Body of pancreas (tissue), 4 donors: ENCODE measurements around the gene DZIP1. TPM values are rescaled to one million over a fixed set of nuclear protein-coding genes. Genes with fewer than 3 reads are reported as not detected.

Experiments
- ATAC-seq: fragments of 150-250 bp; one replicate; pipeline ENCODE4 v1.9.1; 2016
- DNase-seq, 4 donors: peaks; one replicate each; pipeline ENCODE4 v3.0.0-alpha.2; 2019
- H3K27ac ChIP-seq, 4 donors: fragments of 200-600 bp; sonication (generic); 1 replicate in 3 of 4; 2 replicates in 1 of 4; pipeline versions ENCODE4 v1.5.1 to v1.6.1; 2016 to 2019; ENCODE audit warnings: mild to moderate bottlenecking in 1 of 4, mixed read lengths in 1 of 4, moderate library complexity in 1 of 4
- H3K27me3 ChIP-seq, 2 donors: fragments of 200-600 bp; sonication (generic); one replicate each; pipeline ENCODE4 v1.6.0; 2016; ENCODE audit warnings: mild to moderate bottlenecking in 1 of 2
- H3K36me3 ChIP-seq, 2 donors: fragments of 200-600 bp; sonication (generic); replicated peaks in 1 of 2; 2 replicates each; pipeline ENCODE4 v1.5.1; 2016; ENCODE audit warnings: low read depth in 2 of 2; ENCODE audit not compliant: insufficient read depth in 1 of 2
- H3K4me1 ChIP-seq: fragments of 200-600 bp; sonication (generic); one replicate; pipeline ENCODE4 v1.6.0; 2016
- H3K4me3 ChIP-seq, 2 donors: fragments of 200-600 bp; sonication (generic); 1 replicate in 1 of 2; 2 replicates in 1 of 2; pipeline ENCODE4 v1.5.1; 2016 to 2019
- H3K9me3 ChIP-seq, 3 donors: fragments of 200-600 bp; sonication (generic); 1 replicate in 2 of 3; 2 replicates in 1 of 3; pipeline ENCODE4 v1.5.1; 2016
- CTCF ChIP-seq, 7 experiments: fragments of 450-650 bp in 4 of 7; fragments of 200-600 bp in 3 of 7; sonication (generic) in 3 of 7; IDR thresholded peaks; one replicate each; pipeline ENCODE4 v1.5.1; 2016 to 2019; ENCODE audit warnings: antibody characterized with exemption in 7 of 7
- POLR2A ChIP-seq, 3 donors: fragments of 450-650 bp; IDR thresholded peaks; one replicate each; pipeline ENCODE4 v1.6.1; 2016; ENCODE audit warnings: antibody characterized with exemption in 3 of 3, mild to moderate bottlenecking in 2 of 3
- WGBS, 2 donors: methylation state at CpG; one replicate each; pipeline ENCODE4 v1.1.5; 2017; 5-methylcytosine and 5-hydroxymethylcytosine counted together
- intact Hi-C: fragments of 100-400 bp; cut with DNase I; formaldehyde crosslinking; loops from one replicate; pipeline ENCODE4 v1.15.1; 2023
- total RNA-seq, 2 donors: library from RNA; depleted of rRNA; stranded (reverse); fragments of >200 nt; gene quantifications; one replicate each; pipeline ENCODE4 v1.1.0, GENCODE V29; 2016

Gene DZIP1
- total RNA-seq, 2 donors from 2014 or later: 17.5 to 42.0 TPM

- ATAC-seq (no peak), DNase-seq (no peak)
- intact Hi-C loops: no loop called here
- WGBS, 2 donors: 80 to 89% methylated on average over 3 of the region's 3 CpGs
- Histone ChIP-seq H3K4me1 (peaks cover 9% of the 10 kb centered on the region), H3K36me3 (peaks cover 0 to 6% of the 10 kb centered on the region in 2 donors), H3K4me3 (no peak overlapping the region), H3K9me3 (no peaks in the 10 kb centered on the region), H3K27me3 (no peaks in the 10 kb centered on the region), H3K27ac (no peak overlapping the region)
- TF ChIP-seq CTCF (IDR thresholded peaks at IDR 0.05): no peak
- TF ChIP-seq POLR2A (IDR thresholded peaks at IDR 0.05): no peak
Observed at GRCh38 chr13:95588134-95588533, 56.4 kb downstream of the DZIP1 start.

GRCh38 chr13:95585867-95586266, 58.6 kb downstream of the DZIP1 start:
- TF ChIP-seq CTCF (IDR thresholded peaks at IDR 0.05) (no peak), POLR2A (IDR thresholded peaks at IDR 0.05) (no peak)
- intact Hi-C loops: no loop called here
- H3K27me3 ChIP-seq: no peaks in the 10 kb centered on the region
- H3K36me3 ChIP-seq: peaks cover 0 to 6% of the 10 kb centered on the region in 2 donors
- WGBS, 2 donors: 60 to 63% methylated on average over 4 of the region's 4 CpGs
- no peak for DNase-seq
- H3K27ac ChIP-seq: peak overlapping the region in 1 of 4 donors; percentile 32
- no peaks in the 10 kb centered on the region for H3K4me1 ChIP-seq
- H3K9me3 ChIP-seq: no peaks in the 10 kb centered on the region
- no peak overlapping the region for H3K4me3 ChIP-seq
- ATAC-seq: no peak

GRCh38 chr13:95579303-95579702, 65.2 kb downstream of the DZIP1 start:
- H3K27ac ChIP-seq: no peak overlapping the region
- 80 to 84% methylated on average over 3 of the region's 3 CpGs for WGBS, 2 donors
- H3K9me3 ChIP-seq: no peaks in the 10 kb centered on the region
- DNase-seq (no peak), ATAC-seq (no peak)
- intact Hi-C loops: no loop called here
- no peak overlapping the region for H3K4me3 ChIP-seq
- no peak for TF ChIP-seq CTCF (IDR thresholded peaks at IDR 0.05)
- TF ChIP-seq POLR2A (IDR thresholded peaks at IDR 0.05): no peak
- H3K36me3 ChIP-seq: peaks cover 0 to 4% of the 10 kb centered on the region in 2 donors
- H3K4me1 ChIP-seq: peaks cover 6% of the 10 kb centered on the region
- H3K27me3 ChIP-seq: no peaks in the 10 kb centered on the region

- intact Hi-C loops: no loop called here
- TF ChIP-seq CTCF (IDR thresholded peaks at IDR 0.05) (no peak), POLR2A (IDR thresholded peaks at IDR 0.05) (no peak)
- WGBS, 2 donors: 87 to 91% methylated on average over 4 of the region's 4 CpGs
Observed at GRCh38 chr13:95573221-95573620, 71.3 kb downstream of the DZIP1 start.

GRCh38 chr13:95571941-95572340, 72.6 kb downstream of the DZIP1 start:
- no peak for ATAC-seq
- H3K27me3 ChIP-seq: no peaks in the 10 kb centered on the region
- peaks cover 0 to 5% of the 10 kb centered on the region in 2 donors for H3K36me3 ChIP-seq
- H3K4me1 ChIP-seq: peaks cover 19% of the 10 kb centered on the region
- H3K9me3 ChIP-seq: no peaks in the 10 kb centered on the region
- intact Hi-C loops: no loop called here
- H3K27ac ChIP-seq: peak overlapping the region in 1 of 4 donors; percentile 41
- 67 to 77% methylated on average over 6 of the region's 6 CpGs for WGBS, 2 donors
- TF ChIP-seq POLR2A (IDR thresholded peaks at IDR 0.05) (no peak), CTCF (IDR thresholded peaks at IDR 0.05) (no peak)
- H3K4me3 ChIP-seq: no peak overlapping the region
- DNase-seq: no peak

More at GRCh38 chr13:95573221-95573620, 71.3 kb downstream of the DZIP1 start:
- H3K4me3 ChIP-seq: no peak overlapping the region
- H3K27me3 ChIP-seq: no peaks in the 10 kb centered on the region
- H3K27ac ChIP-seq: no peak overlapping the region
- DNase-seq: peak in 1 of 4 donors; percentile 21
- peaks cover 0 to 5% of the 10 kb centered on the region in 2 donors for H3K36me3 ChIP-seq
- no peak for ATAC-seq
- no peaks in the 10 kb centered on the region for H3K9me3 ChIP-seq
- peaks cover 17% of the 10 kb centered on the region for H3K4me1 ChIP-seq
